Activated CD4-positive, alpha-beta T cell treated with anti-CD3 and anti-CD28 coated beads for 24 hours (primary cell): ENCODE data around the gene ADARB1.

Experiments used
- DNase-seq, 2 donors: peaks; one replicate each; pipeline ENCODE4 v3.0.0-alpha.2; 2020; ENCODE audit warnings: low read depth in 2 of 2

Gene ADARB1

DNA sequence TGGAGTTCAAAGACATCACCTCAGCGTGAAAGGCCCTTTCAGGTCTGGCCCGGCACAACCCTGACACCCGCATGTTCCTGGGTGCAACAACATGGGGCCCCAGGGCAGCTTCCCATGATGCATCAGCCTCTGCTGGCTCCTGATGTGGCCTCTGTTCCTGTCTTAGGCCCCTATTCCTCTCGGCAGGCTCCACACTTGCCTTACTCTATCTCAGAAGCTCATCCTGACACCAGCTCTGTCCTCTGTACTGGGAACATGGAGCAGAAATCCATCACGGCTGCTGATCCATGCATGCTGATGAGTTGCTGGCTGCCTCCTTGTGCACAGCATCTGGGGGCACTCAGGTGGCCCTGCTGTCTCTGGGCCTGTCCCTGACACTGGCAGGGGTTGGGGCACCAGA is 74.6 kb downstream of the ADARB1 start:
- no peak for DNase-seq

DNA sequence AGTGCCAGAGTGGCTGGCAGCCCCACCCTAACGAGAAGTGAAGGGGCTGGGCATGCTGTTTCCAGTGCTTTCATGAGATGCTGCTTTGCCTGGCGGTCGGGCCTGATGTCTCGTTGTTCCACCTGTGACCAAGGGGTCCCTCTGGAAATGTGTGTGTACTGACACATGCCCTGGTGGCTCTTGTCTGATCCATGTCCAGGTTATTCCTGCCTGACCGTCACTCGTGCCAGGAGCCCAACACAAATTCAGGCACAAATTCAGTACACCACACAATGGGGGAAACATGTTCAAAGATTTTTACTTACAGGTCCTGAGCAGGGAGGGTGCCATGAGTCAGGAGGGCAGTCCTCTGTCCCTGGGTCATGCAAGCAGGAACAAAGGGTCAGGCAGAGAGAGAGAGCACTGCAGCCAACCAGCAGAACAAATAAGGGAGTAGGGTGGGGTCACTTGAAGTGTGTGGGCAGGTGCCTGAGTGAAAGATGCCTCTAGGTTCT is 76.3 kb downstream of the ADARB1 start:
- DNase-seq = no peak

DNA sequence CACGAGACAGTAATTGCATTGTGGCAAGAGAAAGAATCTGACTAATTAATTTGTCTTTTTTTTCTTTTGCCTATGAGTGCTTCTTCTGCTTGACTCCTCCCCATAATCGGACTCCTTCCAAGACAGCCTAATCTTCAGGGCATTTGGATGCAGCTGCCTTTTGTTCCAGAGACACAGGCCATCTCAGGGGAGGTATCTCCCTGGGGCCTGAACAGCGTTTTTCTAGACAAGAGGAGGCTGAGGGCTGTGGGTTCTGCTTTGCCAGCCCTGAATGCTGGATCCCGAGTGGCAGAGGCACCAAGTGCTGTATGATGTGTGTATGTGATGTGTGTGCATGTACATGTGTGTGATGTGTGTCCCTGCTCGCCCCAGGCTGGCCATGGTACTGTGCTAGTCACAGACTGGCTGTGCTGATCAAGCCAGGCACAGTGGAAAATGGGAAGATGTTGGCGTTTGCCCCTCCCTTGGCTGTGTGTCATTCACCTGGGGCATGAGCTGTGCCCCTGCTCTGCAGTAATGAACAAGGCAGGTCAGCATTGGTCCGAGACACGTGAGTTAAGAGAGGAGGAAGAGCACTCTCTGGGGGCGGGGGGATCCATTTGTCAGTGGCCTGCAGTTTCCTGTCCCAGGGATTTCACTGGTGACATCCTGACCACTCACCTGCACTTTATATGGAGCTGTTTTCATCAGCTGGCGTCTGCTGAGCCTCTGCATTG is 77.2 kb downstream of the ADARB1 start:
- DNase-seq = no peak

DNA sequence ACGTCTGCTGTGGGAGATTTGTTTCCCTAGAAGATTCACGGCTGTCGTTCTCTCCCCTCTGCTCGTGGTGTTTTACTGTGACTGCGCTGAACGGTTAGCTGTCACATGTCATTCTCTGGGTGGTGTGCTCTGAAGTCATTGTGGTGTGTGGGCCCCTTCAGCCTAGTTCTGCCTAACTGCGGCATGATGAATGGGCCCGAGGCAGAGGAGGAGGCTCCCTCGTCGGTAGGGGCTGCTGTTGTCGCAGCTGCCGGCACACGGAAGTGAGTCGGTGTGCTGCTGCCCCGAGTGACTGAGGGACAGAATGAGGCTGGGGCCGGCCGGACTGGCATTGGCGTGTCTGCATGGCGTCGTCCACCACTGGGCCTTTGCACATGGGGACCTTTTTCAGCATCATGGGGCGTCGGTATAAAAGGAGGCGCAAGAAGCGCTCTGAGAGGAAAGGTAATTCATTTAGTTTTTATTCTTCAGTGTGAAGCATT is 77.9 kb downstream of the ADARB1 start:
- DNase-seq = peak; percentile 38

DNA sequence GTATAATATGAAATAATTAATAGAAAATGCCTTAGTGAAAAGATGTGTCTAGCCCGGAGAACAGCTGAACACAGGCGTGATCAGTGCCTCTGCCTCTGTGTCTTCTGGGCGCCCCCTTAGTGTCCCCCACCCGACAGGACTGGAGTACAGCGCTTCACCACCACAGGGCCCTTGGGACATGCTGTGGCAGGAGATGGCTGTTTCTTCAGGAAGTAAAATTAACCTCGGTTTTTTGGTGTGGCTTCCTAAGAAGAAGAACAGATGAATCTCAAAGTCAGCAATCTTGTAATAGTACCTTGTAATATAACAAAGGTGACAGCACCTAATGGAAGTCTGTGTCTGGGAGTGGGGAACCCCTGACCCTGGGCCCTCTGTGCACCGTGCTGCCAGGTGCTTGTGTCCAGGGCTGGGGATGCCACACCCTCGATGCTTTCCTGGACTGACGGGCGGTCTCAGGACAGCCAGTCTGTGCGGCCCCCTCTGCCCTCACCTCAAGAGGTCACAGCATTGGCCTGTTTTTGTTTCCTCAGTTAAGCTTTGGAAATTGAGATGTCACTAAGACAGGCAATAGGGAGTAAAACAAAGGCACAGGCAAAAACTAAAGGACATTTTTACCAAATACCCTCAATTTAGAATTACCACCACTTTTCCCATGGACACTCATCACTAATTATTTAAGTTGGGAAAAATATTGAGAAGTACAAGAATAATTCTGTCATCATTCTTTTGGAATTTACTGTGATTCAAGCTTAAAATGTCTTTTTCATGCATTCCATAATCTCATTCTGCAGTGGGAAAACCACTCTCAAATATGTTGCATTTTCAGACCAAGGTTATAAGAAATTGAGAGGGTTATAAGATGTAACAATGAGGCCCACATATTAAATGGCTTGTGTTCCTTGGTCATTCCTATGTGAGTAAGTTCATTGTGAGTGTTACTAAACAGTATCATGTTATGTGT is 79.3 kb downstream of the ADARB1 start:
- no peak for DNase-seq

DNA sequence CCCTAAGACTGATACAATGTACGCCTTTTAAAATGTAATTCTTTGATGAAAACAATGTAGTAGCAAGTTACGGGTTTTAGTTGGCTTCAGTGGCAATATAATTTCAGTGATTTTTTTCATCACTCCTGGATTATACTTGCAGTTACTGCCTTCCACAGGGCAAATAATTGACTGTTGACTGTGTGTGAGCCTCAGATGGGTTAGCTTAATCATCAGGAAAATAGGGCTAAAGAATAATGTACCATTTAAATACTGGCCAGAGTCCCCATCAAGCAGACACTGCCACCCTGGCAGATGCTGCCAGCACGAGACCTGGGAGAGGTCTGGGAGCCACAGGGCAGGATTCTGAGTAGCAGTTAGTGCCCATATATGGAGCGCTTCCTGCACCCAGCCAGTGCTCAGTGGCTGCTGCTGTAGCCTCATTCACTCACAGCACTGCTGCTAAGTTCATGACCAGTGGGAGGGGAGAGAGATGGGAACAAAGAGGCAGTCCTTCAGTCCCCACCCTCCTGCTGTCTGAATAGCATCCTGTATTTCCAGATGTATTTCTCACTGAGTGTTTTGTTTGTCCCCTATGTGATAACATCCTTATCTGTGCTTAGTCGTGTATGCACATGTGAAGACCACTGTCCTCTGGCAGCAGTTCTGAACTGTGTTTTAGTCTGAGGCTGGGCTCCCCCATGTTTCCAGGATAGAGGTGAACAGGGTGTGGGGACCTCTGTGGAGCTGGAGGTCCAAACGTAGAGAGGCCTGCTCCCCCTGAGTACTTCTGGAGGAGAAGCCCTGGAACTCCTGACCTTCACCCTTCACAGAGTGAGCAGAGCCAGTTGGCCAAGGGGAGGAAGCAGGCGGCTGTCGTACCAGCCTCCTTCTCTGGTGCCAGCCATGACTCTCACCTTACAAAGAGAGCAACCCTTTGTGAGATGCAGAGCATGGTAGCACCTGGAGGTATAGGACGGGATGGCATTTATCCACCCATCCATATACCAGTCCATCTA is 80.4 kb downstream of the ADARB1 start:
- no peak for DNase-seq

DNA sequence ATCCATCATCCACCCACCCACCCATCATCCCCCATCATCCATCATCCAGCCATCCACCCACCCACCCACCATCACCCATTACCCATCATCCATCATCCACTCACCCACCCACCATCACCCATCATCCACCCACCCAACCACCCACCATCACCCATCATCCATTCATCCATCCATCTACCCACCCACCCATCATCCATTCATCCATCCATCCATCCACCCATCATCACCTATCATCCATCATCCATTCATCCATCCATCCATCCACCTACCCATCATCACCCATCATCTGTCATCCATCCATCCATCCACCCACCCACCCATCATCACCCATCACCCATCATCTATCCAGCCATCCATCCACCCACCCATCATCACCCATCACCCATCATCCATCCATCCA is 81.5 kb downstream of the ADARB1 start:
- no peak for DNase-seq

DNA sequence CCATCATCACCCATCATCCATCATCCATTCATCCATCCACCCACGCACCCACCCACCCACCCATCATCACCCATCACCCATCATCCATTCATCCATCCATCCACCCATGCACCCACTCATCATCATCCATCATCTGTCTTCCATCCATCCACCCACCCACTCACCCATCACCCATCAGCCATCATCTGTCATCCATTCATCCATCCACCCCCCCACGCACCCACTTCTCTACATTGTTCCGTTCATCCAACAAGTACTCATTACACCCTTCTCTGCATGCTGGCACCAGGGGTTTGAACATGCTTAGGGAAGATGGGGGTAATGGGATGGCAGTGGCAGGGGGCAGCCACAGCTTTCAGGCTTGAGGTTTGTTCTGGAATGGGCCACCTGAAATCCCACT is 82.1 kb downstream of the ADARB1 start:
- no peak for DNase-seq

DNA sequence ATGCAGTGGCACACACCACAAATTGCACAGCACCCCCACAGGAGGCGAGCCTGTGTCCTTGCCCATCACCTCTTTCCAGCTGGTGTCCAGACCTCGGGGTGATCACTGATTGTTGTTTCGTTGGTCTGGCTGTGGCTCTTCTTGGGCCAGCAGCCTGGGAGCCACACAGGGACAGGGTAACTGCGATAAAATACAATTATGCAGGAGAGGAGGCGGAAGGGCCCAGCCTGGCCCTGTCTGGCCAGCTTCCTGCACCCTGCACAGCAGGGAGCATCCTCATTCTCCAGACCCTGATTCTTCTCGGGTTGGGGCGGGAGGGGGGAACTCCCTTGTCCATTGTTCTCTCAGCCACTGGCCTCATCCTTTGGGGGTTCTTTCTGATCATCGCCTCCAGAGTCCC is 83.6 kb downstream of the ADARB1 start:
- DNase-seq = no peak

DNA sequence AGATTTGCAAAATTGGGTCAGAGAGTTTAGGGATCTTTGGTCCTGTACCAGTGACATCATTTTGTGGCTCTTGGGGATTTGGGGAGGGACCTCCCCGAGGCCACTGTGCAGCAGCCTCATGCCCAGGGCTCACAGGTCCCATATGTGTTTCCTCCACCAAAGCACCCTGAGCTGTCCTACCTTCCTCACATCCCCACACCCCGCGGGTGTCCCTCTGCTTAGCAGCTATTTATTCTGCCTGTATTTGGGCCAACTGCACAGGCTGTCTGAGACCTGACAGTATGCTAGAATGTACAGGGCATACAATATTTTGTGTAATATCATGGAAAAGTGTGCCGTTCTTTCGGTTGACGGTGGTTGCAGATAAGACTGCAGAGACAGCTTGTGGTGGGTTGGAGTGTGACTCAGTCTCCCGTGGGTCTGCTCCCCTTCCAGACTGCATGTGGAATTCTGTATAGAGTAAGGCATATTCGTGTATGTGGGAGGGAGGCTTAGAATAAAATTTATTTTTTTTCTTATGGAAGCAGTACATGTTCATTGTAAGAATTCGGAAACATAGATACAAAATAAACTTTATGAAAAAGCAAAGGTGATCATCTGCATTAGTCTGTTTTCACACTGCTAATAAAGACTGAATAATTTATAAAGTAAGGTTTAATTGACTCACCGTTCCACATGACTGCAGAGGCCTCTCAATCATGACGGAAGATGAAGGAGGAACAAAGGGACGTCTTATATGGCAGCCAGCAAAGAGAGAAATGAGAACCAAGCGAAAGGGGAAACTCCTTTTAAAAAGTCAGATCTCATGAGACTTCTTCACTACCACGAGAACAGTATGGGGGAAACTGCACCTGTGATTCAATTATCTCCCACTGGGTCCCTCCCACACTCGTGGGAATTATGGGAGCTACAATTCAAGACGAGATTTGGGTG is 84.4 kb downstream of the ADARB1 start:
- no peak for DNase-seq

DNA sequence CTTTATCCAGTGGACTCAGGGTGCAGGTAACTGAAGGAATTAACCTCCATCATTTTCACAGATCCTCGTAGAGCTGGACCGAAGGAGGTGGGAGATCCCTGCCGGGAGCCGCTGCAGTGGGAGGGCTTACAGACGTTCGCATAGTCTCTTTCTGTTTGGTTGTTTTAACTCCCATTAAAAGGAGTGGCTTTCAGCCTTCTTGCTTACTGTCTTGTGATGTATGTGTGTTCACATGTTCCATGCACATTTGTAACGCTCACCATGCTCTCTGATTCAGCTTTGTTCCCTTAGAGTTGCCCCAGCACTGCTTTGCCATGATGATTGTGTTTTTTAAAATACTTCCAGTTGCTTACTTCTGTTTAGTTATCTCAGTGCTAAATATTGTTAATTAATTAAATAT is 85.8 kb downstream of the ADARB1 start:
- no peak for DNase-seq

DNA sequence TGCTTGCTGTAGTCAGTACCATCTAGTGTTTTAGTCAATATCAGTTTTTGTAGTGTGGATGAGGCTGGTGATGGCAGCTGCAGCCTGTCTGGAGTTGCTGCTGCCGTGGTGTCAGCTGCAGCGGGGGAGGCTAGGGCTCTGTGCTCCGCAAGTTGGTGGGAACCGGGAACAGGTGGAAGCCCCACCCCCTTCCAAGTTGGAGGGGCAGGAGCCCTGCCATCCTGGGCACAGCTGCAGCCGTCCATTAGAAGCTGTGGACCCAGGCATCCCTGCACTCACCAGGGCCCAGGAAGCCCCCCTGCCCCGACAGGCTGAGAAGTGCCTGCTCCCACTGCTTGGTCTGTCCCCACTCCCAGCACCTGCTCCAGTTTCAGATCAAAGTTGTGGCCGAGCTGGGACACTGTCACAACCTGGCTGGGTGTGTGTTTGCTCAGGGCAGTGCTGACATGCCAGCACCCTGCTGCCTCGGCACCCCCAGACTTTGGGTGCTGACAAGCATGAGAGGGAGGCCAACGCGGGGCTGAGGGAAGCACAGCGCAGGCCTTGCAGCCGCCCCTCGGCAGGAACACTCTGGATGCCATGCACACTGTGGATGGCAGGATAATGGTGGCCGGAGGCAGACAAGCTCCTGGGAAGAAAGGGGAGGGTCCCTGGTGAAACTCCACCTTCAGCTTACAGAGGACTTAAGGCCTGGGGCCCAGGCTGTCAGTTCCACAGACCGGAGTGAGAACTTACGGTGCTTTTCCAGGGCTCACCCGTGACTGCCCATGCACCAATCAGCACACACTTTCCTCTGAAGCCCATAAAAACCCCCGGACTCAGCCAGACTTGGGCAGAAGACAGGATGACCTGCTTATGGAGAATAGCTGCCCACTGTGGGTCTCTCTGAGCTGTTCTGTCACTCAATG is 86.9 kb downstream of the ADARB1 start:
- no peak for DNase-seq

DNA sequence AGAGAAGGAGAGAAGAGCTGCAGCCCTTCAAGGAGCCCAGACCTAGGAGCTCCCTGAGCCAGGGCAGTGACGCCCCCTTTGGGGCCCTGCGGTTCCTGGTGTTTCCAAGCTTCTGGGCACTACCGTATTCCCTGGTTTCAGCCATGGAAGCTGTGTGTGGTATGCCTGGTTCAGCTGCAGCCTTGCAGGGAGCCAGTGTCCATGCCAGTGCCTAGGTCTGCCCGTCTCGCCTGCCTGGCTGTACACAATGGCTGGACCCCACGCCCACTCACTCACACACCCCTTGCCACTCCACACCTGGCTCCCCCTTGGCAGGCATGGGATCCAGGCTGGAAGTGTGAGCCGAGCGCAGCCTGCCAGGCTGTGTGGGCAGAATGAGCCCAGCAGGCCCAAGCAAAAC is 87.7 kb downstream of the ADARB1 start:
- no peak for DNase-seq

DNA sequence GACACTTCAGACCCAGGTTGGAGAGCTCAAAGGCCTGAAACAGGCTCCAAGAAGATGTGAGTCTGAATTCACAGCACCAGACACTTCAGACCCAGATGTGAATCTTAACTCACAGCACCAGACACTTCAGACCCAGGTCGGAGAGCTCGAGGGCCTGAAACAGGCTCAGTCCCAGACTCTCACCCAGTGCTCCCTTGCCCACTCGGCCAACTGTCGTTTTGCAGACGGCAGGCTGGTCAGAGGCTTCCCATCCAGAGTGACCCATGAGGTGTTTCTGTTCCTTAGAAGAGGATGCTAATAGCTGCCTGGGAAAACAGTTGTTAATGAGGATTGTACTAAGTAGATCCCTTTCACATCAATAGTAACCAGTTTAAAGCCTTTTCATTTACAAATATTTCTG is 88.4 kb downstream of the ADARB1 start:
- no peak for DNase-seq

DNA sequence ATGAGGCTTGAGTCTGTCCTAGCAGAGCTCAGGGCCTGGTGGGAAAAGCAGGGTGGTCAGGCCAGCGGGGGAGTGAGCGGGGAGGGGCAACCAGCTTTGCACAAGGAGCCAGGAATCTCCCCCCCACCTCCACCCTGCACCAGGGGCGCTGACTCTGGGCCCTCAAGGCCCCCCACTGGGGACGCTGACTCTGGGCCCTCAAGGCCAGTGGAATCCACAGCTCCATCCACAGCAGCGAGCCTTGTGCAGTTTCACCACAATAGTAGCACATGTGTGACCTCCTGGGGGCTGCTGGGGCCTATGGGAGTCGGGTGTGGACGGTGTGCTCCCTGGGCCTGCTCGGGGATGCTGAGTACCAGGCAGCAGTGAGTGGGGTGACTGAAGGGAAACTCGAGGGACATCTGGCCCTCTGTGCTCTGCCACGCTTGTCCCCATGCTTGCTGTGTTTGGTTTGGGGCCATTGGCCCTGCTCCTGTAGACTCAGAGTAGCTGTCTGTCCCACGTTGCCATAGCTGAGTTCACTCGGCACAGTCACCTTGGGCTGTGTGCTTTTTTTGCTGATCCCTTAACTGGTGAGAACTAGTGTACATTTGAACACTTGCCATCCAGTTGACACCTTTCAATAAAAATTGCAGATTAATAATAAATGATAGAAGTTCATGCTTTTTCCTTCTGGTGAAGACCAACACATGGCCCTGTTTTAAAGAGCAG is 89.2 kb downstream of the ADARB1 start:
- no peak for DNase-seq

DNA sequence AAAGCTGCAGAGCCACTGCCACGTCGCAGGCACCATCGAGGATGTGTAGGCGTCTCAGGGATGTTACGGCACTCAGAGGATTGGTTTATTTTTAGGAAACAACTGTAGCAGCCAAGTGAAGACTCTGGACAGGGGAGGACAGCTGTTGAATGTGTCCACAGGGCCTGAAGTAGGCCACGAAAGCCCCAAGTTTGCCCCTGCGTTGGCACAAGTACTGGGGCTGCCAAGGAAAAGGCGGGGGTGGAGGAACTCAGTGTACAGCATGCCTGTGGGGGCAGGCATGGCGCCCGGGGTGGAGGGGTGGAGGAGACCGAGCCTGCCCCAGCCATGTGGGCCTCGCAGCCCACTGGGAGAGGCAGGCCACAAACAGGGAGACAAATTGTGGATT is 89.7 kb downstream of the ADARB1 start:
- DNase-seq = no peak

DNA sequence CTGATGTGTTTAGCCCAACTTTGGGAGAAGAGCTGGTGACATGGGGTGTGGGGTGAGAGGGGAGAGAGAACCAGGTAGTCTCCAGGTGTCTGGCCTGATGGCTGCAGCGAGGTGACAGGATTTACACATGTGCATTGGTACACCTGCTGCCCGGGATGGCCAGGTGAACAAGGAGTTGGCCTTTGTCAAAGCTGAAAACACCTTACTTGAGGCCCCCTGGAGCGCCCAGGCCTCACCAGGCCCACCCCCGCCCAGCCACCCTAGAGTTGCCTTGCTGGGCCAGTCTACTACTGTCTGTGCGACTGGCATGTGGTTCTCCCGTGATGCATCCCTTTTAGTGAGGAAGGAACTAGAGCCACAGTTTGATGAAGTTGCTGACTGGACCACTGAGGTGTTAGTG is 90.5 kb downstream of the ADARB1 start:
- no peak for DNase-seq

DNA sequence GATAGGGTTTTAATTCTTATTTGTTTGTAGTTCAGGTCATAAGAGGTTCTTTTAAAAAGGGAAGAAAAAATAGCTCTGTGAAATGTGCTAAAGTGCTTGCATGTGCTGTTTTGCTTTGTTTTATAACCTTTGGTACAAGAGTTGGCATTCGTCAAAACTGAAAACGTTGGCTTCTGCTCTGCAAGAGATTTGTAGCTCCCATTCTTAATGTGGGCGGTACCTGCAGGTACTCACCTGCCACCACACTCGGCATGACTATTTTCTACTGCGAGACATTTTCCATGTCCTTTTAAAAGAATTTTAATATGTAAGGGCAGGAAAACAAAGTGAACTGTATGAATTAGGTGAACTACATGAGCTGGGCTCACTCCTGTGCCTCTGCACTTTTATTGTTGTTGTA is 92.6 kb downstream of the ADARB1 start:
- DNase-seq = no peak

DNA sequence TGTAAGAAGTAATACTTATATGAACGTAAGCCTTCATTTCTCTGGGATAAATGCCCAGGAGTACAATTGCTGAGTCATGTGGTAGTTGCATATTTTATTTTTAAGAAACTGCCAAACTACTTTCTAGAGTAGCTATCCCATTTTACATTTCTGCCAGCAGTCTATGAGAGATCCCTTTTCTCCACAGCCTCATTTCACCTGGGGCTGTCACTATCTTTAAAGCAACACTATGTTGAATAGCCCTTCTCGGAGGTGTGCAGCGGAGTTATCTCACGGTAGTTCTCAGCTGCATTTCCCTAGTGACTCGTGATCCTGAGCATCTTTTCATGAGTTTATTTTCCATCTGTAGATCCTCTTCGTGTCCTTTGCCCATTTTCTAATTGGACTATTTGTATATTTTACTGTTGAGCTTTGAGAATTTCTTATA is 93.4 kb downstream of the ADARB1 start:
- no peak for DNase-seq
